Measurements from ENCODE around the gene CAAP1. TPM values are rescaled to one million over a fixed set of nuclear protein-coding genes. Genes with fewer than 3 reads are reported as not detected.

CAAP1 gene, protein sequence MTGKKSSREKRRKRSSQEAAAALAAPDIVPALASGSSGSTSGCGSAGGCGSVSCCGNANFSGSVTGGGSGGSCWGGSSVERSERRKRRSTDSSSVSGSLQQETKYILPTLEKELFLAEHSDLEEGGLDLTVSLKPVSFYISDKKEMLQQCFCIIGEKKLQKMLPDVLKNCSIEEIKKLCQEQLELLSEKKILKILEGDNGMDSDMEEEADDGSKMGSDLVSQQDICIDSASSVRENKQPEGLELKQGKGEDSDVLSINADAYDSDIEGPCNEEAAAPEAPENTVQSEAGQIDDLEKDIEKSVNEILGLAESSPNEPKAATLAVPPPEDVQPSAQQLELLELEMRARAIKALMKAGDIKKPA
- total RNA-seq = 10 to 100 TPM in 3 of 4 donors, 1 to 10 TPM in 1; 10.0 to 17.0 (median 12.6) TPM

GRCh38 chr9:26892251-26893029 lies at the start of gene CAAP1:
CAAP1 (minus strand) TSS chr9:26892802; CDS start chr9:26892715, 87 bp downstream.
- TF ChIP-seq CTCF (IDR thresholded peaks at IDR 0.05; ENCODE audit: low read depth) = no peak

GRCh38 chr9:26940779-26941178 lies 48.2 kb upstream of the CAAP1 start:
- no peak for TF ChIP-seq CTCF (IDR thresholded peaks at IDR 0.05; ENCODE audit: low read depth)

- no peak for TF ChIP-seq CTCF (IDR thresholded peaks at IDR 0.05; ENCODE audit: low read depth)
These were observed 47.5 kb upstream of the CAAP1 start for GRCh38 chr9:26939955-26940711.

DNA sequence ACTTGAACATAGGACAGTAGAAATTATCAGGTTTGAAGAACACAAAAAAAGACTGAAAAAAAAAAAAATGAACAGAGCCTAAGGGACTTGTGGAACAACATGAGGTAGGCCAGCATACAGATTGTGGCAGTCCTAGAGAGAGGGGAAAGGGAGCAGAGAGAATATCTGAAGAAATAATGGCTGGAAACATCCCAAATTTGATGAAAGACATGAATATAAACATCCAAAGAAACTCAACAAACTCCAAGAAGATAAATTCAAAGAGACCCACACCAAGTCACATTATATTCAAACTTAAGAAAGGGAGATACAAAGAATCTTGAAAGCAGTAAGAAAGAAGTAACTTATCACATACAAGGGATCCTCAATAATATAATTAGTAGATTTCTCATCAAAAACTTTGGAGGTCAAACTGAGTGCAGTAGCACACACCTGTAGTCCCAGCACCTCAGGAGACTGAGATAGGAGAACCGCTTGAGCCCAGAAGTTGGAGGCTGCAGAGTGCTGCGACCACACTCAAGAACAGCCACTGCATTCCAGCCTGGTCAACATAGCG lies 45.3 kb upstream of the CAAP1 start:
- no peak for TF ChIP-seq CTCF (IDR thresholded peaks at IDR 0.05; ENCODE audit: low read depth)

DNA sequence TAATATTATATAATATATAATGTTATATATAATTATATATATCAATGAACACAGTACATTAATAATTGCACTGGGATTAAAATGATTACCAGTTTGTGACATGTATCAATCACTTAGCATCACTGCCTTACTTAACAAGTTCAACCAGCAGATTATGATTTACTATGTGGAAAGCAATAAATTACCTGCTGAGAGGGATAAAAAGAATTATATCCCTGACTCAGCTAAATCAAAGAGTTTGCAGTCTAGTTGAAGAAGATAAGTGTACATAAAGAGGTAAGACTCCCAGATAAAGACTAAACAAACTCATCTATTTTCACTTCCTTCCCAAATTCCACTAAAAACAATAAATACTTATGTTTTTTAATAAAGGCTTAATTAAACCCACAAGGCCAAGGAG lies 43.2 kb upstream of the CAAP1 start:
- no peak for TF ChIP-seq CTCF (IDR thresholded peaks at IDR 0.05; ENCODE audit: low read depth)

DNA sequence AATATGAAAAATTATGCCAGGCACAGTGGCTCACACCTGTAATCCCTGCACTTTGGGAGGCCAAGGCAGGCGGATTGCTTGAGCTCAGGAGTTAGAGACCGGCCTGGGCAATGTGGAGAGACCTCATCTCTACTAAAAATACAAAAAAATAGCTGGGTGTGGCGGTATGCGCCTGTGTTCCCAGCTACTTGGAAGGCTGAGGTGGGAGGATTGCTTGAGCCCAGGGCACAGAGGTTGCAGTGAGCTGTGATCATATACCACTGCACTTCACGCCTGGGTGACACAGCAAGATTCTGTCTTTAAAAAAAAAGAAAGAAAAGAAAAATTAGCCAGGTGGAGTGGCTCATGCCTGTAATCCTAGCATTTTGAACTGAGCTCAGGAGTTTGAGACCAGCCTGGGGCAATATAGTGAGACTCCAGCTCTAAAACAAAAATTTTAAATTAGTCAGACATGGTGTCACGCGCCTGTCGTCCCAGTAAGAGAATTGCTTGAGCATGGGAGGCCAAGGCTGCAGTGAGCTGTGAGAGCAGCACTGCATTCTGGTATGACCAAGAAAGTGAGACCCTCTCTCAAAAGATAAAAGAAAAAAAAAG lies 36.4 kb upstream of the CAAP1 start:
- no peak for TF ChIP-seq CTCF (IDR thresholded peaks at IDR 0.05; ENCODE audit: low read depth)
